Small intestine (tissue), 7 donors: ENCODE results near the gene MYZAP. TPM values are rescaled to one million over a fixed set of nuclear protein-coding genes. Genes with fewer than 3 reads are reported as not detected.

ENCODE experiments used
- DNase-seq, 2 donors: peaks; one replicate each; pipeline versions ENCODE4 v3.0.0 to v3.0.0-alpha.2; 2013
- FAIRE-seq: peaks from 2 replicates; lab custom pipeline; 2012; peaks lifted over from hg19 to GRCh38; lab: Jason Lieb, UNC
- H3K27ac ChIP-seq, 3 donors: one replicate each; pipeline ENCODE4 v1.5.1; 2013; ENCODE audit warnings: low read length in 2 of 3, mild to moderate bottlenecking in 2 of 3, control low read depth in 1 of 3, inconsistent platforms in 1 of 3, low read depth in 1 of 3, moderate library complexity in 1 of 3
- H3K27me3 ChIP-seq, 3 donors: one replicate each; pipeline ENCODE4 v1.6.1; 2013; ENCODE audit warnings: low read length in 3 of 3, inconsistent platforms in 1 of 3; ENCODE audit not compliant: control insufficient read depth in 3 of 3, insufficient read depth in 3 of 3
- H3K36me3 ChIP-seq, 3 donors: one replicate each; pipeline ENCODE4 v1.6.1; 2013; ENCODE audit warnings: low read length in 3 of 3, inconsistent platforms in 1 of 3, low read depth in 1 of 3, mild to moderate bottlenecking in 1 of 3, moderate library complexity in 1 of 3; ENCODE audit not compliant: control insufficient read depth in 3 of 3, insufficient read depth in 2 of 3
- H3K4me1 ChIP-seq, 3 donors: one replicate each; pipeline ENCODE4 v1.6.1; 2013; ENCODE audit warnings: low read length in 2 of 3, inconsistent platforms in 1 of 3, low read depth in 1 of 3, mild to moderate bottlenecking in 1 of 3, moderate library complexity in 1 of 3; ENCODE audit not compliant: control insufficient read depth in 3 of 3, insufficient read depth in 2 of 3
- H3K4me3 ChIP-seq, 3 donors: one replicate each; pipeline ENCODE4 v1.5.1; 2013; ENCODE audit warnings: low read length in 3 of 3, control low read depth in 1 of 3, inconsistent platforms in 1 of 3, low read depth in 1 of 3, mild to moderate bottlenecking in 1 of 3, moderate library complexity in 1 of 3
- H3K9me3 ChIP-seq, 2 donors: one replicate each; pipeline ENCODE4 v1.6.1; 2013; ENCODE audit warnings: low read depth in 1 of 2, low read length in 1 of 2; ENCODE audit not compliant: control insufficient read depth in 2 of 2, insufficient read depth in 1 of 2
- WGBS, 3 donors: extraction: QIAGEN DNeasy Blood & Tissue Kit; methylation state at CpG; one replicate each; pipeline ENCODE4 v1.1.7; 2013; 5-methylcytosine and 5-hydroxymethylcytosine counted together
- polyA plus RNA-seq, 4 donors: library from polyadenylated mRNA; stranded (reverse) in 3 of 4; unstranded in 1 of 4; fragments of 200-250 nt in 3 of 4; fragments of 120-200 nt in 1 of 4; gene quantifications; one replicate each; pipeline versions ENCODE4 v1.2.1 to v1.2.3, GENCODE V29; 2013
- donor health status: healthy with polysubstance abuse.
- donor health status: control.
- donor health status: control.
- donor health status: Bipolar disorder and iron deficiency.
- donor health status: healthy.

The MYZAP gene
- polyA plus RNA-seq, 4 donors, result 12.8 to 38.6 (median 28.5) TPM

GRCh38 chr15:57619746-57620145 lies 28.0 kb downstream of the MYZAP start:
- DNase-seq (peak; percentile 87 to 92), FAIRE-seq (no peak)
- WGBS, 3 donors, result 58 to 78% (median 71%) methylated on average over 3 of the region's 3 CpGs
- H3K27ac ChIP-seq, result peak overlapping the region in 1 of 3 donors; percentile 65
- peaks cover 2 to 13% (median 6%) of the 10 kb centered on the region in 3 donors for H3K4me1 ChIP-seq
- H3K27me3 ChIP-seq, result no peaks in the 10 kb centered on the region
- H3K9me3 ChIP-seq, result no peaks in the 10 kb centered on the region
- no peak overlapping the region for H3K4me3 ChIP-seq
- H3K36me3 ChIP-seq, result peaks cover 2 to 34% (median 5%) of the 10 kb centered on the region in 3 donors

GRCh38 chr15:57624730-57625129 lies 33.0 kb downstream of the MYZAP start:
- Histone ChIP-seq H3K36me3 (peaks cover 0 to 49% (median 9%) of the 10 kb centered on the region in 3 donors), H3K27ac (no peak overlapping the region), H3K27me3 (no peaks in the 10 kb centered on the region), H3K4me1 (peaks cover 0 to 3% (median 2%) of the 10 kb centered on the region in 3 donors), H3K9me3 (no peaks in the 10 kb centered on the region), H3K4me3 (no peak overlapping the region)
- FAIRE-seq (no peak), DNase-seq (no peak)
- 92 to 98% (median 93%) methylated on average over 4 of the region's 4 CpGs for whole genome bisulfite sequencing, 3 donors

- H3K9me3 ChIP-seq, result no peaks in the 10 kb centered on the region
- FAIRE-seq, result no peak
- peaks cover 0 to 58% (median 9%) of the 10 kb centered on the region in 3 donors for H3K36me3 ChIP-seq
- H3K27me3 ChIP-seq, result no peaks in the 10 kb centered on the region
- H3K27ac ChIP-seq, result no peak overlapping the region
- no peak for DNase-seq
- no peaks in the 10 kb centered on the region for H3K4me1 ChIP-seq
- H3K4me3 ChIP-seq, result no peak overlapping the region
- 67 to 77% (median 68%) methylated on average over 10 of the region's 10 CpGs for WGBS, 3 donors
Observed at GRCh38 chr15:57625703-57626448, 34.2 kb downstream of the MYZAP start.

- H3K27ac ChIP-seq, result no peak overlapping the region
- H3K4me1 ChIP-seq, result no peaks in the 10 kb centered on the region
- H3K9me3 ChIP-seq, result no peaks in the 10 kb centered on the region
- no peaks in the 10 kb centered on the region for H3K27me3 ChIP-seq
- WGBS, 3 donors, result 55 to 74% (median 61%) methylated on average over 7 to 8 of the region's 8 CpGs
- DNase-seq (no peak), FAIRE-seq (no peak)
- H3K4me3 ChIP-seq, result no peak overlapping the region
- H3K36me3 ChIP-seq, result peaks cover 0 to 59% (median 11%) of the 10 kb centered on the region in 3 donors
Observed at GRCh38 chr15:57626713-57627440, 35.2 kb downstream of the MYZAP start.

- FAIRE-seq (no peak), DNase-seq (no peak)
- Histone ChIP-seq H3K27me3 (no peaks in the 10 kb centered on the region), H3K9me3 (no peaks in the 10 kb centered on the region), H3K4me3 (no peak overlapping the region), H3K36me3 (peaks cover 0 to 66% (median 17%) of the 10 kb centered on the region in 3 donors), H3K27ac (no peak overlapping the region), H3K4me1 (peaks cover 0 to 9% (median 0%) of the 10 kb centered on the region in 3 donors)
- WGBS, 3 donors, result 84 to 91% (median 89%) methylated on average over 5 of the region's 5 CpGs
Observed at GRCh38 chr15:57631386-57632110, 39.8 kb downstream of the MYZAP start.

- Histone ChIP-seq H3K4me1 (peaks cover 0 to 9% (median 0%) of the 10 kb centered on the region in 3 donors), H3K27me3 (no peaks in the 10 kb centered on the region), H3K36me3 (peaks cover 0 to 57% (median 16%) of the 10 kb centered on the region in 3 donors), H3K27ac (no peak overlapping the region), H3K4me3 (no peak overlapping the region), H3K9me3 (no peaks in the 10 kb centered on the region)
- FAIRE-seq, result no peak
- WGBS, 3 donors, result 87 to 89% (median 88%) methylated on average over 5 of the region's 5 CpGs
- no peak for DNase-seq
Observed at GRCh38 chr15:57634290-57634689, 42.6 kb downstream of the MYZAP start.

- Histone ChIP-seq H3K27me3 (no peaks in the 10 kb centered on the region), H3K36me3 (peaks cover 0 to 51% (median 16%) of the 10 kb centered on the region in 3 donors), H3K4me1 (peaks cover 0 to 9% (median 0%) of the 10 kb centered on the region in 3 donors), H3K27ac (peak overlapping the region in 1 of 3 donors; percentile 39), H3K9me3 (no peaks in the 10 kb centered on the region), H3K4me3 (no peak overlapping the region)
- no peak for FAIRE-seq
- DNase-seq, result peak; percentile 24 to 27
- WGBS, 3 donors, result 44 to 62% (median 59%) methylated on average over 7 of the region's 7 CpGs
Observed at GRCh38 chr15:57635300-57635909, 43.7 kb downstream of the MYZAP start.

GRCh38 chr15:57637846-57638245 lies 46.1 kb downstream of the MYZAP start:
- no peak for DNase-seq
- Histone ChIP-seq H3K9me3 (no peaks in the 10 kb centered on the region), H3K4me1 (peaks cover 0 to 9% (median 0%) of the 10 kb centered on the region in 3 donors), H3K27me3 (no peaks in the 10 kb centered on the region), H3K36me3 (peaks cover 4 to 38% (median 12%) of the 10 kb centered on the region in 3 donors), H3K4me3 (no peak overlapping the region), H3K27ac (no peak overlapping the region)
- 92 to 97% (median 95%) methylated on average over 2 of the region's 2 CpGs for WGBS, 3 donors
- FAIRE-seq, result no peak
